K562 (cell line): ENCODE measurements around the gene SLC39A5. TPM values are rescaled to one million over a fixed set of nuclear protein-coding genes. Genes with fewer than 3 reads are reported as not detected.
A peak's percentile ranks its signal among the peaks of the same experiment; 100 is the strongest.

ENCODE experiments used
- AFF1 ChIP-seq, 2 experiments: fragments of 450-650 bp; IDR thresholded peaks; 2 replicates each; pipeline ENCODE4 v1.6.1; 2018; ENCODE audit warnings: mild to moderate bottlenecking in 2 of 2, low read depth in 1 of 2; ENCODE audit not compliant: partially characterized antibody in 2 of 2
- ASH1L ChIP-seq: fragments of 450-650 bp; IDR thresholded peaks from 2 replicates; pipeline ENCODE4 v1.6.1; 2018; ENCODE audit warnings: borderline replicate concordance, mild to moderate bottlenecking, low read depth; ENCODE audit not compliant: partially characterized antibody
- ELF1 ChIP-seq: fragments of 200-800 bp; sonication (Bioruptor generic); IDR thresholded peaks from 2 replicates; pipeline ENCODE4 v1.6.1; 2016; ENCODE audit warnings: missing genetic modification characterization, missing compliant biosample characterization
- ELF4 ChIP-seq: fragments of 450-650 bp; formaldehyde crosslinking; IDR thresholded peaks from 2 replicates; pipeline ENCODE4 v1.4.0; 2022; ENCODE audit warnings: missing genetic modification characterization
- EP400 ChIP-seq: fragments of 450-650 bp; IDR thresholded peaks from 2 replicates; pipeline ENCODE4 v1.6.1; 2017; ENCODE audit warnings: antibody characterized with exemption, mild to moderate bottlenecking, moderate library complexity
- EZH2 ChIP-seq: IDR thresholded peaks from 2 replicates; pipeline ENCODE4 v1.6.1; 2012; ENCODE audit warnings: low read depth, mild to moderate bottlenecking, inconsistent platforms, low read length, borderline replicate concordance
- KAT8 ChIP-seq: fragments of 450-650 bp; IDR thresholded peaks from 2 replicates; pipeline ENCODE4 v1.6.1; 2016; ENCODE audit warnings: low read depth, mild to moderate bottlenecking
- MCM7 ChIP-seq, 2 experiments: fragments of 450-650 bp; IDR thresholded peaks; 2 replicates each; pipeline ENCODE4 v1.6.1; 2016 to 2018
- NEUROD1 ChIP-seq: fragments of 150-350 bp; IDR thresholded peaks from 2 replicates; pipeline ENCODE4 v1.6.1; 2014; ENCODE audit warnings: borderline replicate concordance, low read length, low read depth; ENCODE audit not compliant: partially characterized antibody
- NFIX ChIP-seq: fragments of 250-450 bp; sonication (Bioruptor Pico); IDR thresholded peaks from 2 replicates; pipeline ENCODE4 v1.4.0; 2020; ENCODE audit warnings: low read depth, mild to moderate bottlenecking, moderate library complexity
- PML ChIP-seq: IDR thresholded peaks from 2 replicates; pipeline ENCODE4 v1.6.1; 2012; ENCODE audit warnings: low read length, inconsistent platforms
- PREB ChIP-seq: sonication (generic); formaldehyde crosslinking; IDR thresholded peaks from 2 replicates; pipeline ENCODE4 v1.8.1; 2023; ENCODE audit warnings: mild to moderate bottlenecking, missing genetic modification reagents
- RBM17 ChIP-seq: fragments of 200-400 bp; formaldehyde crosslinking; IDR thresholded peaks from 2 replicates; pipeline ENCODE4 v1.6.1; 2017; ENCODE audit warnings: low read depth, mild to moderate bottlenecking, low read length, borderline replicate concordance
- TRIM24 ChIP-seq, 2 experiments: fragments of 450-650 bp; IDR thresholded peaks; 2 replicates each; pipeline ENCODE4 v1.6.1; 2016
- ZBTB11 ChIP-seq, 3 experiments: fragments of 200-800 bp in 1 of 3; fragments of 250-450 bp in 1 of 3; fragments of 450-650 bp in 1 of 3; sonication (Bioruptor Pico) in 1 of 3; sonication (Bioruptor generic) in 1 of 3; formaldehyde crosslinking in 1 of 3; IDR thresholded peaks; 2 replicates each; pipeline versions ENCODE4 v1.6.1 to v1.8.0; 2016 to 2022; ENCODE audit warnings: mild to moderate bottlenecking in 2 of 3, missing genetic modification characterization in 2 of 3, missing compliant biosample characterization in 1 of 3, moderate library complexity in 1 of 3
- ZBTB2 ChIP-seq: fragments of 450-650 bp; IDR thresholded peaks from 2 replicates; pipeline ENCODE4 v1.6.1; 2016; ENCODE audit warnings: antibody characterized with exemption
- ZC3H11A ChIP-seq: IDR thresholded peaks from 2 replicates; pipeline ENCODE4 v1.6.1; 2012; ENCODE audit warnings: low read depth, low read length, improper control_type of control experiment
- ZEB2 ChIP-seq: fragments of 450-650 bp; IDR thresholded peaks from 2 replicates; pipeline ENCODE4 v1.6.1; 2016
- polyA plus RNA-seq, 8 experiments: library from polyadenylated mRNA; depleted of rRNA in 4 of 8; stranded (reverse) in 5 of 8; unstranded in 3 of 8; fragments of >200 nt; fragmentation: Nextera tagmentation in 2 of 8; fragmentation: Illumina TruSeq in 1 of 8; extraction: Ambion mirVana in 2 of 8; extraction: Trizol in 1 of 8; gene quantifications; 2 replicates each; pipeline versions ENCODE4 v1.2.1 to v1.2.3, GENCODE V29; 2011 to 2014; ENCODE audit warnings: inconsistent platforms in 1 of 8, missing spikeins in 1 of 8
- total RNA-seq, 7 experiments: library from RNA; depleted of rRNA in 6 of 7; stranded (reverse); fragments of >200 nt in 6 of 7; fragmentation: Illumina TruSeq in 2 of 7; extraction: Trizol in 2 of 7; gene quantifications; 2 replicates each; pipeline versions ENCODE4 v1.2.1 to v1.2.3, GENCODE V29; 2011 to 2021; ENCODE audit warnings: low replicate concordance in 1 of 7

The SLC39A5 gene
- total and polyA plus RNA-seq, 9 of the 15 experiments (the other 6 are each of a cell fraction or from before 2014, with no cell fraction given), result 0.08 to 0.10 TPM; not detected in 7

- no peak for TF ChIP-seq PREB
- TF ChIP-seq TRIM24 (IDR thresholded peaks at IDR 0.05), result no peak
- no peak for TF ChIP-seq RBM17
- TF ChIP-seq EZH2, result no peak
- no peak for TF ChIP-seq NFIX (CRISPR knock-in tag)
- TF ChIP-seq EP400, result no peak
- TF ChIP-seq MCM7 (IDR thresholded peaks at IDR 0.05), result no peak
- TF ChIP-seq ZBTB2, result peak; percentile 10; the same call in 1 of the 2 replicates
- TF ChIP-seq PML, result no peak
- no peak for TF ChIP-seq ZEB2
- no peak for TF ChIP-seq ELF4
- TF ChIP-seq ZC3H11A, result no peak
- TF ChIP-seq AFF1 (IDR thresholded peaks at IDR 0.05; ENCODE audit: low read depth in 1 of 2, partially characterized antibody in 2 of 2), result no peak
- 0 out of 2 replicates have a peak, but pooled peaks have one; percentile 34 for TF ChIP-seq ELF1 (tag)
- TF ChIP-seq ZBTB11 (CRISPR knock-in tag; IDR thresholded peaks at IDR 0.05), result 0 out of 6 replicates have a peak, but pooled peaks of 1 of the 3 experiments have one; percentile 3
- no peak for TF ChIP-seq ASH1L
- TF ChIP-seq NEUROD1, result no peak
- no peak for TF ChIP-seq KAT8
Observed at GRCh38 chr12:56267443-56268071, 37.7 kb downstream of the SLC39A5 start (continued).
